ENCODE data around the gene COPA. TPM values are rescaled to one million over a fixed set of nuclear protein-coding genes. Genes with fewer than 3 reads are reported as not detected.

Gene COPA
- total RNA-seq, 1 experiment from 2014 or later: 118 TPM

- DNase-seq (ENCODE audit: low read depth, low spot score): no peak
- CTCF ChIA-PET: no interaction called here
- TF ChIP-seq SIN3A (IDR thresholded peaks at IDR 0.05; ENCODE audit: borderline replicate concordance, insufficient read depth, low read depth, low read length): no peak
- no peak for TF ChIP-seq TCF7L2 (IDR thresholded peaks at IDR 0.05; ENCODE audit: low read depth, low read length)
- TF ChIP-seq REST (IDR thresholded peaks at IDR 0.05; ENCODE audit: insufficient read depth in 1 of 2, low read depth in 2 of 2, low read length in 1 of 2): no peak
- TF ChIP-seq CTCF (IDR thresholded peaks at IDR 0.05): no peak
- no peak for TF ChIP-seq POLR2AphosphoS5 (IDR thresholded peaks at IDR 0.05; ENCODE audit: low read depth, low read length)
- Histone ChIP-seq H3K4me3 (ENCODE audit: low read depth in 2 of 2, low read length in 2 of 2) (no peak overlapping the region), H3K27me3 (ENCODE audit: control insufficient read depth, insufficient read depth, low read length) (no peaks in the 10 kb centered on the region), H3K9me3 (ENCODE audit: control insufficient read depth, insufficient read depth, low read depth, low read length) (no peaks in the 10 kb centered on the region), H3K27ac (ENCODE audit: low read length) (no peak overlapping the region), H3K36me3 (ENCODE audit: control insufficient read depth, insufficient read depth, low read length) (peaks cover 46% of the 10 kb centered on the region), H3K4me1 (ENCODE audit: control insufficient read depth, insufficient read depth, low read length) (no peaks in the 10 kb centered on the region)
- POLR2A ChIA-PET: no interaction called here
- no TSS peak for BruUV-seq (replicated peaks)
- intact Hi-C loops (cut with micrococcal nuclease; ENCODE audit: unreplicated experiment) (no loop called here), in situ Hi-C loops (cut with HindIII; ENCODE audit: low pct_unique_long_range_greater_than_20kb, low sequenced_read_pairs) (no loop called here)
- no peak for ATAC-seq
Measured at GRCh38 chr1:160328184-160328583, 14.9 kb downstream of the COPA start.

- no TSS peak for BruUV-seq (replicated peaks)
- no peak for TF ChIP-seq CTCF (IDR thresholded peaks at IDR 0.05)
- TF ChIP-seq SIN3A (IDR thresholded peaks at IDR 0.05; ENCODE audit: borderline replicate concordance, insufficient read depth, low read depth, low read length): no peak
- TF ChIP-seq TCF7L2 (IDR thresholded peaks at IDR 0.05; ENCODE audit: low read depth, low read length): no peak
- no peak for TF ChIP-seq POLR2AphosphoS5 (IDR thresholded peaks at IDR 0.05; ENCODE audit: low read depth, low read length)
- no peak for TF ChIP-seq REST (IDR thresholded peaks at IDR 0.05; ENCODE audit: insufficient read depth in 1 of 2, low read depth in 2 of 2, low read length in 1 of 2)
- no peak for DNase-seq (ENCODE audit: low read depth, low spot score)
- intact Hi-C loops (cut with micrococcal nuclease; ENCODE audit: unreplicated experiment): no loop called here
- Histone ChIP-seq H3K27me3 (ENCODE audit: control insufficient read depth, insufficient read depth, low read length) (no peaks in the 10 kb centered on the region), H3K9me3 (ENCODE audit: control insufficient read depth, insufficient read depth, low read depth, low read length) (no peaks in the 10 kb centered on the region), H3K36me3 (ENCODE audit: control insufficient read depth, insufficient read depth, low read length) (peaks cover 35% of the 10 kb centered on the region), H3K4me3 (ENCODE audit: low read depth in 2 of 2, low read length in 2 of 2) (no peak overlapping the region), H3K27ac (ENCODE audit: low read length) (no peak overlapping the region), H3K4me1 (ENCODE audit: control insufficient read depth, insufficient read depth, low read length) (no peaks in the 10 kb centered on the region)
- no peak for ATAC-seq
- CTCF ChIA-PET: no interaction called here
- POLR2A ChIA-PET: no interaction called here
- in situ Hi-C loops (cut with HindIII; ENCODE audit: low pct_unique_long_range_greater_than_20kb, low sequenced_read_pairs): no loop called here
Measured at GRCh38 chr1:160326418-160326817, 16.6 kb downstream of the COPA start.

Data from Panc1 (cell line).